HG03354 (cell line): ENCODE data around the gene ATG101.
A peak's percentile ranks its signal among the peaks of the same experiment; 100 is the strongest.

ENCODE experiments used
- ATAC-seq: cut with Tn5 transposase; IDR thresholded peaks from one replicate; pipeline ENCODE4 v1.9.1; 2021; ENCODE audit warnings: mild to moderate bottlenecking; ENCODE audit not compliant: unreplicated experiment, poor library complexity, severe bottlenecking

ATG101 gene, protein sequence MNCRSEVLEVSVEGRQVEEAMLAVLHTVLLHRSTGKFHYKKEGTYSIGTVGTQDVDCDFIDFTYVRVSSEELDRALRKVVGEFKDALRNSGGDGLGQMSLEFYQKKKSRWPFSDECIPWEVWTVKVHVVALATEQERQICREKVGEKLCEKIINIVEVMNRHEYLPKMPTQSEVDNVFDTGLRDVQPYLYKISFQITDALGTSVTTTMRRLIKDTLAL

DNA sequence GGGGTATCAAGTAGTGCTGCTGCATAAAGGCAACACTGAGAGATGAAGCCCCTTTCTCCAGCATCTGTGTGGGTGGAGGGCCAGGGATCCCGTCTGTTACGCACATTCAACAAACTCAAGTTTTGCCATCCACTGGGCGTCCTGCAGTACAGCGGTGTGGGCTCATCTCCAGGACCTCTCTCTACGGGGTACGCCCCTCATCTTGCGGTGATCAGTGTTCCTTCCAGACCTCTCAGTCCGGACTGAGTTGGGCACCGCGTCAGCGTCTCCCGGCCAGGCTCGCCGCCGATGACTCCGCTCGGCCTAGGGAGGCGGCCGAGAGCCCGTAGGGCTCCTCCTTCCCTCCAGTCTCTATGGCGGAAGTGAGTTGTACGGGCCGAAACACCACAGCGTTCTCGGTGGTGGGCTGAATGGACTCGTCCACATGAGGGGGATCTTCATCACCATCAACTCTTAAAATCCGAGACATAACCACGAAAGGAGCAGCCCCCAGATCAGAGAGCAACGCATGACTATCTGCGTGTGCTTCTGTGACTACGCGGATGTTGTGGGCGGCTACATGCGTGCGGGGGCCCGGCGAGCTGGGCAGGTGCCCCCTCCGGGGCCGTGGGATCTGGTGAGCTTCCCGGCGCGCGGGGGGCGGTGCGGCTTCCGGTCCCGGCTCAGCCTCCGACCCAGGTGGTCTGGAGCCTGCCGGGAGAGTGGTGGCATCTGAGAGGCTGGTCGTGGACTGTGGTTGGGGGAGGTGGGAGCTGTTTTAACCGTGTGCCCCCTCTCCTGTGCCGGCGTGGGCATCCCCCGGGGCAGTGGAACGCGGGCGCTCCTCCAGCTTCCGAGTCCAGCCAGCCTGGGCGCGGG is at the start of gene ATG101:
ATG101 (plus strand) TSS at position 652 of the 858 bp plus-strand sequence. CDS start 3,673 bp downstream, outside the sequence.
- peak; percentile 95 for ATAC-seq

DNA sequence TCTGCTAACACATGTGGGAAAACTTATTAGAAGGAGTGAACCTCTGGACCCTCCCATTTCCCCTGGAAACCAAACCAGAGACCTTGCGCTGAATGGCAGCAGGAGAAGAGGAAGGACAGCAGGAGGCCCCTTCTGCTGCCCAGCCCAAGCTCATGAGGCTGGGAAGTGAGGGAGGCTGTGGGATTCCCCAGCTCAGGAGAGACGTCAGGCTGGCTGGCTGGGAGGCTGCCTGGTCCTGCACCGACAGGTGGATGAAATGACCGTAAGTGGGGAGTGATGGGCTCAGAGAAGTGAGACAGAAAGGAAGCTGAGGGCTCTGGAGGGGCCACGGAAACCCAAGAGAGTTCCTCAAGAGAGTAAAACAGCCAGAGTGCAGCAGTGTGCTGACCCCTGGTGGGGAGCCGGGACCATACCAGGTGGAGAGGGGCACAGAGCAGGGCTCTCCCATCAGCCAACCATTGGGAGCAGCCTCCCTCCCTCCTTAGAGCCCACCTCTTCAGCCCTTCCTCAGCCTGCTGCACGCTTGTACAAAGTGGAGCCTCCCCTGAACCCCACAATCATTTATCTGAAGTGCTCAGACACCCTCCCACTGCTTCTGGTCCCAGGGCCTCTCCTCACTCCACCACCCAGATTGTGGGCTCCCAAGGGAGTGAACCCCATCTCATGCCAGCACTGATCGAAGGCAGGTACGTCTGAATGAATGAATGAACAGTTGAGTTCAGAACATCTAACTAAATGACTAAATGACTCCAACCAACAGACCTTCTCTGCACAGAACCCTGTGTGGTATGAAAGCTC is 49.0 kb upstream of the ATG101 start:
- ATAC-seq, result peak; percentile 49

DNA sequence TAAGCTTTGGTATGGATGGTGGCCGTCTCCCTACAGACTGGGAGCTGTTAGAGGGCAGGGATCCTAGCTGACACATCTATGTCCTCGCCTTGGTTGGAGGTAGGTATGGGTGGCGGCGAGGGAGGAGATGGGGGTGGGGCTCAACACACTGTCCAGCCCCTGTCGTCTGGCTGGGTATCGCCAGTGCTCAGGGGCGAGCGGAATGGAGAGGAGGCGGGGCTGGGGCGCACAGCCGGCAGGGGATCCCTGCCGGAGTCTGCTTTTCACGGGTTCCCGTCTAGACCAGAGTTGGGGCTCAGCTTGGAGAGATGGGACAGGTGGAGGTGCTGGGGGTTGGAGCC is 47.0 kb upstream of the ATG101 start:
- no peak for ATAC-seq

DNA sequence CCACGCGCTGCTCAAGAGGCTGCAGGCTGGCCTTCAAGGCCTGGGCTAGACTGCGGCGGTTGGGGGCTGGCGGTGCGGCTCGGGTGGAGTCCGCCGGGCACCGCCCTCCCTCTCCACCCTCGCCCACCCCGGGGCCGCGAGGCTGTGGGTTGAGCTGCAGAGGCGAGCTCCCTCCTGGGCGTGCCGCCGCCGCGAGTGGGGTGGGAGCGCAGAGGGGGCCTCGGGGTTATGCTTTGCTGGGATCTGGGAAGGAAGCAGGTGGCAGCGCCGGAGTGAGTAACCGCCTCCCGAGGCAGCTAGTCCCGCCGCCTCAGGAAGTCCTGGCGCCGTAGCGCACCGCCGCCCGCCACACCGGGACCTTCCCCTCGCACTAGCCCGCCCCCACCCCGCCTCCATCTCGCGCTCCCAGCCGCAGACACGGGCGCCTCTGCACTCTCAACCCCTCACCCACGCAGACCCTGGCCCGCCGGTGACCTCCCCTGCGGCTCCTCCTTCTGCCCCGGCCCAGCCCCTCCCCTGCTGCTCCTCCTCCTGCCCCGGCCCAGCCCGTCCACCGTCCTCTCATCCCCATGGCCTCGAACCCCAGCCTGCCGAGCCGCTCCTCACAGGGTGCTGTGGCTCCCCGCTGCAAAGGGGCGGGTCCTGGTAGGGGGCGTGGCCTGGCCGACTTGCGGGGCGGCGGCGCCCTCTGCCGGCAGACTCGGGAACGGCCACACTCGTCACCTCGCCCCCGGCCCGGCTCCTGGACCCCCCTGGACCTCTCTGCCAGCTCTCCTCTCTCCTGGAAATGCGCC is 46.4 kb upstream of the ATG101 start:
- no peak for ATAC-seq

DNA sequence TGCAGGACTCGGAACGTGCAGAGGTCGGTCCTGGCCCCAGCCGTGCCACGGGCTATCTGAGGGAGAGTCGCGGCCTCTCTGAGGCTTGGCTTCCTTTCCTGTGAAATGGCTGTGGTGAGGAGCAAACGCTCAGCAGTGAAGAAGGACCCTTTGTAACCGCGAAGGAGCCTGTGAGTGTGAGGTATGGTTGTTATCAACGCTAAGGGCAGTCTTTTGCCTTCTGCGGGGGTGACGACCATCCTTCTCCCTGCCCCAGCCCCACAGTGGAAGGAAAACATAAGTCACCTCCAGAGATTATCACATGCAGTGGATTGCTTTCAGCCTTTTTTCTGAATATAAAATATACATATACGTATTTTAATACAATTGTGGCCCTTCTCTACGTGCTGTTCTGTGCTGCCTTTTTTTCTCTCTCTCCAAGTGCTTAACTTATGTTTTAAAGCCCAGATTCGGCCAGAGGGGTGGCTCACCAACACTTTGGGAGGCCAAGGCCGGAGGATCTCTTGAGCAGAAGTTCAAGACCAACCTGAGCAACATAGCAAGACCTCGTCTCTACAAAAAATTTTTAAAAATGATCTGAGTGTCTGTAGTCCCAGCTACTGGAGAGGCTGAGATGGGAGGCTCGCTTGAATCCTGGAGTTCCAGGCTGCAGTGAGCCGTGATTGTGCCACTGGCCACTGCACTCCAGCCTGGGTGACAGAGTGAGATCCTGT is 45.6 kb upstream of the ATG101 start:
- ATAC-seq, result no peak

DNA sequence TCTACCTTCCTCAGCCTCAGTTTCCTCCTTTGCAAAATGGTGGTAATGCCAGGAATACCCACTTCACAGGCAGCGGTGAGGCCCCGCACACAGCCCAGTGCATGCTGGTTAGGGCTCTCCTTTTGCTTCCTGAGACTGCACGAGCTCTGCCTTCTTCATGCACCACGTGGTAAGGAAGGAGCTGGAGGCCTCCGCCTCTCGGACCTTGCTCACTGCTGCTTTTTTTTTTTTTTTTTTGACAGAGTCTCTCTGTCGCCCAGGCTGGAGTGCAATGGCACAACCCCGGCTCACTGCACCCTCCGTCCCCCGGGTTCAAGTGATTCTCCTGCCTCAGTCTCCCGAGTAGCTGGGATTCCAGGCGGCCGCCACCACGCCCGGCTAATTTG is 44.9 kb upstream of the ATG101 start:
- no peak for ATAC-seq

DNA sequence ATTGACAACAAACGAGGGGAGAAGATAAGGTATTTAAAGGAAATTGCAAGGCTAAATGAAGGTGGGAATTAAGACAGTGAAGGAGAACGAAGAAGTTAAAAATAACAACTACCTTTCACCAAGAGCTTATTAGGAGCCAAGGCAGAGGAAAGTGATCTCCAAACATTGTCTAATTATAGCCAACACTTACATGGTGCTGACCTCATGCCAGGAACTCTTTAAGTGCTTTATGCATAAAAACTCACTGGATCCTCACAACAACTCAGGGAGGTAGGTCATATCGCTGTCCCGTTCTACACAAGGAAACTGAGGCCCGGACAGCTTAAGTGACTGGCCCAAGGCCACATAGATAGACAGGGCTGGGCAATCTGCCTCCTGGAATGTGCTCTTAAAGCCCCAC is 43.5 kb upstream of the ATG101 start:
- no peak for ATAC-seq

DNA sequence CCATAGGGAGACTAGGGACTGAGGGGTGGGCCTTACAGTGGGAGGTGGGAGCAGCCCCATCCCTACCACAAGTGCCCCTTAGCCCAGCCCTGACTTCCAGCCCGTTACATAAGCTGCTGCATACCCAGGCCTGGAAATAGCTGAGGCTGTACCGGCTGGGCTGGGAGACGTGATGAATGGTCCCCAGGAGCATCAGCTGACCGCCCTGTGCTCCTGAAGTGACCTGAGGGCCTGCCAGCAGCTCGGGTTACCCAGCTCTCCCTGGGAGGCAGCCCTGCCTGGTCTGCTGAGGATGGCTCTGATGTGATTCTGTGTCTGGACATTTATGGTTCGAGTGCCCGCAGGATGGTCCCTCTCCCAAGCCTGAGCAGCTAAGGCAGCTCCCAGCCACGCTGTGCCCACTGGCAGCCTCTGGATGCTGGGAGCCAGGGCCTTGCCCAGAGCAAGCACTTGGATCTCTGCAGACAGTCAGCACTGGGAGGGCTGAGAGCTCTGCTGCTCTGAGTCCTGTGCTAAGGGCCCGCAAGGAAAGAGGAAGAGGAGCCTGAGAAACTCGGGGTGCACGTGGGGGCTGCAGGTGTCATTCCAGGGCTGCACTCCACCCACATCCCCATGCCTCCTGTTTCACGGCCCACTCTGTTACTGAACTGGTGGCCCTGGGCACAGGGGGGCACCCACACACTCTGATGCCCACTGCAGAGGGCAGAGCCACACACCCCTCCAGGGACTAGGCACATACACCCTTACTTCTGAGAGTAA is 42.5 kb upstream of the ATG101 start:
- ATAC-seq, result no peak

DNA sequence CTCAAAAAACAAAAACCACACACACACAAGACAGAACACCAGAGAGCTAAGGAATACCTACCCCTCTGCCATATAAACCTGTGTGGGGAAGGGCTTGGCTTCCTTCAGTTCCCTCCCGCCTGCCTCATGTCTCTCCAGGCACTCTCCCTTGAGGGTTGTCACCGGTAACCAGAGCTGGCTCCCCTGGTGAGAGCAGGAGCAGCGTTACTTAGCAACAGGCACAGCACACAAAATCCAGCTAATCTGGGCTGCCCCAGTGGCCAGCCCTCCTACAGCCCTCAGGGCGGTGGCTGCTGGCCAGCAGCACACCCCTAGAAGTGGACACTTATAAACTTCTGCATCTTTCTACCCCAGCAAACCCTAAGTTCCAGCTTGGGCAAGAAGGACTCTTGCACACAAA is 40.1 kb upstream of the ATG101 start:
- no peak for ATAC-seq

DNA sequence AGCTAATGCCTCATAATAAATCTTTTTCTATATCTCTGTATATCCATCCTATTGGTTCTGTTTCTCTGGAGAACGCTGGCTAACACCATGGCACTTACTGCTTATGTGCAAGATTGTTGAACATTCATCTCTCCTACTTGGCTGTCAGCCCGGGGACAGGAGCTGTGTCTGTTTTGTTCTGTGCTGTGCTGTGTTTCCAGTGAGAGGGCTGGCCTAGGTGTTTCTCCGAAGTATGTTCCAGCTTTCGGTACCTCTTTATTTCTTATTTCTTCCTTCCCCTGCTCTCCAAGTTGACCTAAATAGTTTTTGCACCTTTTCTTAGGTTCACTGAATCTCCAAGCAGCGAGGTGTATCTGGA is 37.4 kb upstream of the ATG101 start:
- ATAC-seq, result no peak

DNA sequence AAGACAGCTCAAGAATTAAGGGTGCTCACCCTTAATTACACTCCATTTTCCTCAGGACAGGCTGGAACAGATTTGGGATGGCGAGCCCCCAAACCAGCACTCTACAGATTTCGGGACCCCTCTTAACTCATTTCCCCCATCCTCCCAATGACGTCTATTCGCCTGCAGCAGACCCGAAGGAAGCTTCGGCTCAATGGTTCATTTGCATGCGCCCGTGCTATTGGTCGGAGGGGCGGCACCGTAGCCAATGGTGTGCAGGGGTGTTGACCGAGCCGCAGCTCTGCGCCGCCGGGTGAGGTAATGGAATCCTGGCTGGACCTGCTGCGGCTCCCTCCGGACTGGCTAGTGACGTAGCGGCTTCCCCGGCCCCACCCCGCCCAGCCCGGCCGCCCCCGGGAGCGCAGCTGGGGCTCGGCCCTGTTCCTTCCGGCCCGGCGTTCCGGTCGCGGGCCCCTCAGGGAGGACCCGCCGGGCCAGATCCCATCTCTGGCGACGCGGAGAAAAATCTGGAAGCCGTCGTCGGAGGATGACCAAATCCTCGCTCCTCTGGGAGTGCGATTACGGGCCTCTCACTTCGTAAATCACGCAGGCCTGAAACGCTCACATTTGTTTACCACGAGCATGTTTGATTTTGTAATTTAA is 36.9 kb upstream of the ATG101 start:
- ATAC-seq, result peak; percentile 94

DNA sequence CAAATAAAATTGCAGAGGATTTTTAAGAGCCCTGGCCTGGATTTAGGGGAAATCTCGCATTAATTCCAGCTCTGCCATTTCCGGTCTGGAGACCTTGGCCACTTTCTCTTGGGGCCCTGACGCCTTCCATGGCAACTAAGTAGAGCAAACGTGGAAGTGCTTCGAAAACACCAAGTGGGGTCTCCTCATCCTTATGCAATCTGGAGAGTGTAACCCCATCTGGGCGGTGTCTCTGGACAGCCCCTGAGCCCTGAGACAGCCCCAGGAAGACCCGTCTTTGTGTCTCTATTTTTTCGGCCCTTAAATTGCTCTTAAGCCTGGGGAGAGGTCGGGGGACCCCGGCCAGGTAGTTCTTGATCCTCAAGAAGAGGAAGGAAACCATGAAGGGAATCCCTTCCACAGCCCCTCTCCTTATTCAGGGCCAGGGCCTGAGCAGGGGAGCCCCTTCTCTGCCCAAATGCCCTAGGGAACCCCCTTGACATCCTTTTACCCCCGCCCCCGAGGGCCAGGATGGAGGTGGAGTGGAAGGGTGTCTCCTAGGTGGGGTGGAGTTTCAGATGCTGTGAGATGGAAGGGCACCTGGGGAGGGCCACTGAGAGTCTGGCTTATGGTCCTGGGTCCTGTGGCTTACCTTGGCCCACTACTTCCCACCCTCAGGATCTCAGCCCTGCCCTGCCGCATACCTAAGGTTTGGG is 36.2 kb upstream of the ATG101 start:
- ATAC-seq, result no peak

DNA sequence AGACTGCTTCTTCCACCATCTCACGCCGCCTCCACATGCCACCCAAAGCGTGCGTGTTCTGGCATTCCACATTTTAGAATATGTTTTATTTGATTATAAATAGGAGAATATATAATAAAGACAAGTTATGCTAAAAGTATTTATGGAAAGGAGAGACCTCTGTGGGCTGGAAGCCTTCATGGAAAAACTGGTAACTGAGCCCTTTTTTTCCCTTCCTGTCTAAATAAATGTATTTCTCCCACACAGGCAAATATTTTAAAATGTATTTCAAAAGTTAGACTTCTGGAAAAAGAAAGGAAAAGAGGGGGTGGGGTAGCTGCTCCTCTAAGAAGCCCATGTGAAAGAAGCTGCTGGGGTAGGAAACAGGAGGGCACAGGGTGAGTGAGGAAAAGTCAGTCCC is 34.6 kb upstream of the ATG101 start:
- no peak for ATAC-seq

DNA sequence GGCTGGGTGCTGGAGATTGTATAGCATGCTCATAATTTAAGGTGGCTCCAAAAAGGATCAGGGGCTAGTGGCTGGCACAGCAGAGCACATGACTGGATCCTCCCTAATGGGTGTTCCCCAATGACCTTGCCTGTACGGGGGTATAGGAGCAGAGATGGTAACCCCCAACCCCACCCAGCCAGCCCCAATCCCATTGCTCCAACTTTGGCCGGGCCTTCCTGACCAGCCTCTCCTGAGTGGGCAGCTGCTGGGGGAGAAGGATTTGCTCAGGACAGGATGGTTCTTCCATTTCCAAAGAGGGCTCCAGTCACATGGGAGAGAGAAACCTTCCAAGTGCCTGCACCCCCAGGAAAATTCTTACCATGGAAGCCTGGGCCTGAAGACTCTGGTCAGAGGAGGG is 33.9 kb upstream of the ATG101 start:
- no peak for ATAC-seq

DNA sequence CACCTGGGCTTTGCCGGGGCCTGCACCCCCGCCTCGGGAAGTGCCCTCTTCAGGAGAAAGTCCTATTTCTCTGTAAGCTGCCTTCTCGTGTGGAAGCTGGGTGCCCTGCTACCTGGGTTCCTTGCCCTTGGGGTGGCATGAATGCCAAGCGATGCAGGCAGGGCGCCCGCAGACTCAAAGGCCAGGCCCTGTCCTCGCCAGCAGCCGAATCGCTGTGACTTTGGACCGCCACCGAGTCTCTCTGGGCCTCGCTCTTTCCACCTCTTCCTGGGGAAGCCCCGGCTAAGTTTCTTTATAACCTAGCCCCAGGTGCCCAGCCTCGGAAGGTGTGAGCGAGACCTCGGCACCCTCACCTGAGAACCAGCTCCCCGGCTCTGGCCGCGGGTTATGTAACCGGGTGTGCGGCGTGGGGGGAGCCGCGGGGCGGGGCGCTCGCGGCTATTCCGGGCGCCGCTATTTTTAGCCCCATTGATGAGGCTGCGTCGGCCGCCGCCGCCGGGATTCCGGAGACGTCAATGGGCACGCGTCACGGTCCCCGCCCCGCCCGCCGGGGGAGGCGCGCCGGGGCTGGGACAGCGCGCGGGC is 33.1 kb upstream of the ATG101 start:
- peak; percentile 40 for ATAC-seq

DNA sequence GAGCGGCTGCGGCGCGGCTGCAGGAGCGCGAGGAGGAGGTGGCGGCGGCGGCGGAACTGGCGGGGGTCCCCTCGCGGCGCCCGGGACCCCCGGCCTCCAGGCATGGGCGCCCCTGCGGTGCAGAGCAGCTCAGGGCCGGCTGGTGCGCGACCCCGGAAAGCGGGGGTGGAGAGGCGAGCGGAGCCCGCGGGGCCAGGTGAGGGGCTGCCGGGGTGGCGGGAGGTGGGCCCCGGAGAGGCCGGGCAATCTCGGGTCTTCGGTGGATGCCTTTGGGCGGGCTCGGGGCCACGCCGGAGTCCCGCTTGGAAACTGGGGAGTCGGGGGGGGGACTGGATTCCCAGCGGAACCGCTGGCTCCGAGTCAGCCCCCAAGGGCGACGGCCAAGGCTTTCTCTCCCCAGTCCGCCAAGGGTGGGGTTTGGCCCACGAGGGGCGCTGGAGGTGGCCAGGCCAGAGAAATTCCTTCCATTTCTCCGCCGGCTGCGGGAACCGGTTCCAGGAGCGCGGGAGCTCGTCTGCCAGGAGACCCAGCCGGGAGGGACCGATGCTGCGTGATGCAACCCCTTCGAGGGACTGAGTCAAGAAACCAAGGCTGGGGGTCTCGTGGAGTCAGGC is 32.4 kb upstream of the ATG101 start:
- no peak for ATAC-seq

DNA sequence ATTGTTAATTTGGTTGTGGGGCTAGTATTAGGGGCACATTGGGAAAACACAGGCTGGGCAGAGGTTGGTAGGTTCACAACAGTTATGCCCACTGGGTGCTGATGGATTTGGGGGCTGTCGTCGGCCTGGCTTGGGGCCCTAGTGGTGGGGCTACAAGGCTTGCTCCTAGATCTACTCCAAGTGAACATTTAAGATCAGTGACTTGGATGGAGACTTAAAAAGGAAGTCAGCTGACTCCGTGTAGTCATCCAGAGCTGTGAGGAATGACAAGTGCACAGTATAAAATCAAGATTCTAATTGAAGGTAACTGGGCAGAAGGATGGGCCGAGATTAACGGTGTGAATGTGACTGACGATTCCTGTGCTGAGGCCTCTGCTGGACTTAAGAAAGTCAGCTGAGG is 31.3 kb upstream of the ATG101 start:
- ATAC-seq, result no peak
